Breast epithelium (tissue), 4 donors: ENCODE measurements around the gene IL13. TPM values are rescaled to one million over a fixed set of nuclear protein-coding genes. Genes with fewer than 3 reads are reported as not detected.

ENCODE experiments used
- DNase-seq, 2 donors: peaks; one replicate each; pipeline ENCODE4 v3.0.0-alpha.2; 2019; ENCODE audit warnings: low spot score in 2 of 2
- H3K27ac ChIP-seq, 2 donors: fragments of 200-600 bp; sonication (generic) in 1 of 2; one replicate each; pipeline ENCODE4 v1.5.1; 2016 to 2019; ENCODE audit warnings: mild to moderate bottlenecking in 1 of 2
- H3K27me3 ChIP-seq, 2 donors: fragments of 200-600 bp; sonication (generic) in 1 of 2; one replicate each; pipeline versions ENCODE4 v1.5.1 to v1.6.0; 2017 to 2019; ENCODE audit warnings: control low read depth in 1 of 2, mild to moderate bottlenecking in 1 of 2
- H3K36me3 ChIP-seq: fragments of 200-600 bp; one replicate; pipeline ENCODE4 v1.5.1; 2019
- H3K4me1 ChIP-seq, 2 donors: fragments of 200-600 bp; sonication (generic); one replicate each; pipeline ENCODE4 v1.5.1; 2016 to 2019; ENCODE audit warnings: control low read depth in 1 of 2
- H3K4me3 ChIP-seq, 3 donors: fragments of 200-600 bp; sonication (generic); 1 replicate in 2 of 3; 2 replicates in 1 of 3; pipeline ENCODE4 v1.5.1; 2016 to 2019; ENCODE audit warnings: mild to moderate bottlenecking in 3 of 3, moderate library complexity in 2 of 3
- H3K9me3 ChIP-seq, 2 donors: fragments of 200-600 bp; sonication (generic) in 1 of 2; one replicate each; pipeline ENCODE4 v1.5.1; 2016 to 2019; ENCODE audit warnings: control low read depth in 1 of 2
- POLR2A ChIP-seq: fragments of 450-650 bp; IDR thresholded peaks from one replicate; pipeline ENCODE4 v1.6.1; 2016; ENCODE audit warnings: antibody characterized with exemption, mild to moderate bottlenecking, moderate library complexity
- POLR2AphosphoS5 ChIP-seq, 3 donors: sonication (generic); formaldehyde crosslinking; IDR thresholded peaks; one replicate each; pipeline ENCODE4 v1.6.1; 2017; ENCODE audit warnings: antibody characterized with exemption in 3 of 3
- intact Hi-C: fragments of 100-400 bp; cut with DNase I; formaldehyde crosslinking; loops from one replicate; pipeline ENCODE4 v1.15.1; 2023; ENCODE audit warnings: low total_unique reads
- total RNA-seq, 3 donors: library from RNA; depleted of rRNA; stranded (reverse); fragments of >200 nt; gene quantifications; one replicate each; pipeline ENCODE4 v1.1.0, GENCODE V29; 2016
- TF ChIP-seq, protein P1 (sequence below), 3 donors: fragments of 450-650 bp; IDR thresholded peaks; one replicate each; pipeline ENCODE4 v1.5.1; 2016 to 2017; ENCODE audit warnings: antibody characterized with exemption in 3 of 3, mild to moderate bottlenecking in 3 of 3, moderate library complexity in 3 of 3

The IL13 gene
- total RNA-seq, 3 donors from 2014 or later = 0.33 to 0.73 TPM; not detected in 1

DNA sequence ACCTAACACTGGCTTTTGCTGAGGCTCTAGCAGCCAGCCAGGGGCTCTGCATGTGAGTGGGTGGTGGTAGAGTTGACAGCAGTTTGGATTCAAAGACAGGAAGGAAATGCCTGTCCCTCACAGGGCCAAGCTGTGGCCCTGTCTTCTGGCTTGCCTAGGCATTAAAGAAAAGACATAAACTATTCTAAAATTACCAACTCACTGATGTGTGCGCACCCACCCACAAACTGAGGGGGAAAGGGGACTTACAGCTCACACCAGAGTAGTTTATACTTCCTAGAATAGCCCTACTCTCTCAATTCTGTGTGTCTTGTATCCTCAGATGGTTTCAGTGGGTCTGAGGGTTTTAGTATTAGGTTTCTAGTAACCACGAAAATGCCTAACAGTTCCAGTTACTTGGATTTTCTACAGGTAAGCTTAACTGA, 18.3 kb upstream of the IL13 start:
- intact Hi-C loops = no loop called here

DNA sequence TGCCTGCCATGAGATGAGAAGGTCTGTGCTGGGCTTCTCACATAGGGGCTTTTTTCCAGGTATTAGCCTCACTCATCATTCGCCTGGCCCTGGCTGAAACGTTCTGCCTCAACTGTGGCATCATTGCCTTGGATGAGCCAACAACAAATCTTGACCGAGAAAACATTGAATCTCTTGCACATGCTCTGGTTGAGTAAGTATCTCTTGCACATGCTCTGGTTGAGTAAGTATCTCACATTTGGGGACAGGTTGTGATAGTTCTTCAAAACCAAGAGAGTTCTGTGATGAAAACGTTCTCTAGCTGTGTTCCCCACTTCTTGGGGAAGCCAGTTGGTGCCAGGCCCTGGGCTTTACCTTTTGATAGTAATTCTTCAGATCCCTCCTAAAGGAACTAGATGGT, 17.4 kb upstream of the IL13 start:
- TF ChIP-seq POLR2AphosphoS5 (IDR thresholded peaks at IDR 0.05) = no peak
- H3K9me3 ChIP-seq = no peaks in the 10 kb centered on the region
- intact Hi-C loops = no loop called here
- H3K36me3 ChIP-seq = peaks cover 4% of the 10 kb centered on the region
- DNase-seq = no peak
- H3K4me1 ChIP-seq = no peaks in the 10 kb centered on the region
- no peak overlapping the region for H3K27ac ChIP-seq
- no peak overlapping the region for H3K4me3 ChIP-seq
- H3K27me3 ChIP-seq = no peaks in the 10 kb centered on the region

More for the DNA sequence above, 18.3 kb upstream of the IL13 start:
- no peaks in the 10 kb centered on the region for H3K27me3 ChIP-seq
- no peaks in the 10 kb centered on the region for H3K9me3 ChIP-seq
- no peaks in the 10 kb centered on the region for H3K4me1 ChIP-seq
- H3K4me3 ChIP-seq = no peak overlapping the region
- DNase-seq = no peak
- peaks cover 4% of the 10 kb centered on the region for H3K36me3 ChIP-seq
- no peak for TF ChIP-seq POLR2A
- TF ChIP-seq, protein P1, sequence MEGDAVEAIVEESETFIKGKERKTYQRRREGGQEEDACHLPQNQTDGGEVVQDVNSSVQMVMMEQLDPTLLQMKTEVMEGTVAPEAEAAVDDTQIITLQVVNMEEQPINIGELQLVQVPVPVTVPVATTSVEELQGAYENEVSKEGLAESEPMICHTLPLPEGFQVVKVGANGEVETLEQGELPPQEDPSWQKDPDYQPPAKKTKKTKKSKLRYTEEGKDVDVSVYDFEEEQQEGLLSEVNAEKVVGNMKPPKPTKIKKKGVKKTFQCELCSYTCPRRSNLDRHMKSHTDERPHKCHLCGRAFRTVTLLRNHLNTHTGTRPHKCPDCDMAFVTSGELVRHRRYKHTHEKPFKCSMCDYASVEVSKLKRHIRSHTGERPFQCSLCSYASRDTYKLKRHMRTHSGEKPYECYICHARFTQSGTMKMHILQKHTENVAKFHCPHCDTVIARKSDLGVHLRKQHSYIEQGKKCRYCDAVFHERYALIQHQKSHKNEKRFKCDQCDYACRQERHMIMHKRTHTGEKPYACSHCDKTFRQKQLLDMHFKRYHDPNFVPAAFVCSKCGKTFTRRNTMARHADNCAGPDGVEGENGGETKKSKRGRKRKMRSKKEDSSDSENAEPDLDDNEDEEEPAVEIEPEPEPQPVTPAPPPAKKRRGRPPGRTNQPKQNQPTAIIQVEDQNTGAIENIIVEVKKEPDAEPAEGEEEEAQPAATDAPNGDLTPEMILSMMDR (IDR thresholded peaks at IDR 0.05) = no peak
- TF ChIP-seq POLR2AphosphoS5 (IDR thresholded peaks at IDR 0.05) = no peak
- no peak overlapping the region for H3K27ac ChIP-seq

DNA sequence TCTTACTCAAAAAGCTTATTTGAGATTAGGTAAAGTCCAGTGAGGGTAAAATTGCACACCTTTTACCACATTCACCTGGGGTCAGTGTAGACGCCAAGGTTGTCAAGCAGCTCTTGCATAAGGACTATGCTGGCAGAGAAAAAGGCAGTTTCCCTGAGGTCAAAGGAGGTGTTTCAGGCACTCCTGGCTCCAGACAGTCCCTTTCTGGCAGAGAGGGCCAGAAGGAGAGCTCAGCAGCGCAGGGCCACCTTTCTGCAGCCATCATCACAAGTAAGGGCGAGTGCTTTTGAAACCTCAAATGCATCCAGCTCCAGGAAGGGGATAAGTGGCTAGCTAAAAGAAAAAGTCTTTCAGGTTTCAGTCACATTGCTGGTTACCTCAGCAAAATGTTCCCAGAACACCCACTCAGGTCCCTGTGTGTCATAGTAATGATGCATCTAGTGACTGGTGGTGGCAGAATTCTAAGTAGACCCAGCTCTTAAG, 16.7 kb upstream of the IL13 start:
- Histone ChIP-seq H3K4me1 (no peaks in the 10 kb centered on the region), H3K27me3 (no peaks in the 10 kb centered on the region), H3K4me3 (no peak overlapping the region), H3K36me3 (peaks cover 4% of the 10 kb centered on the region), H3K9me3 (no peaks in the 10 kb centered on the region), H3K27ac (no peak overlapping the region)
- no peak for DNase-seq
- TF ChIP-seq POLR2A (no peak), POLR2AphosphoS5 (IDR thresholded peaks at IDR 0.05) (no peak)
- TF ChIP-seq, protein P1 (IDR thresholded peaks at IDR 0.05) = no peak
- intact Hi-C loops = no loop called here

DNA sequence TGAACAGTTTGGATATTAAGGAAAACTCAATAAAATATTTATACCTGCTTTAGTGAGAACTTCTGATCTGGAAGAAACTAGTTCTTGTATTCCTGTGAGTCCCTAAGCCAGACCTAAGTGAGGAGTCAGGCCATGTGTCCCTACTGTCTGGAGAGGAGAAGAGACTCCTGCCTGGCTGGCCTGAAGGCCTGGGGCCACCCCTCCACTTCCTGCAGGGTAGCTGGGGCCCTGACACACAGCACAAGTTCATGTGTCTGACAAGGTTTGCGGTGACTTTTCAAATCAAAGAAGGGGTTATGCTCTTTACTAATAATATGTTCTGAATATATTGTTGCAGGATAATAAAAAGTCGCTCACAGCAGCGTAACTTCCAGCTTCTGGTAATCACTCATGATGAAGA, 16.1 kb upstream of the IL13 start:
- Histone ChIP-seq H3K9me3 (no peaks in the 10 kb centered on the region), H3K36me3 (peaks cover 4% of the 10 kb centered on the region), H3K27ac (no peak overlapping the region), H3K4me3 (no peak overlapping the region), H3K4me1 (no peaks in the 10 kb centered on the region), H3K27me3 (no peaks in the 10 kb centered on the region)
- DNase-seq = no peak
- TF ChIP-seq POLR2A (no peak), POLR2AphosphoS5 (IDR thresholded peaks at IDR 0.05) (no peak)
- TF ChIP-seq, protein P1 (IDR thresholded peaks at IDR 0.05) = no peak
- intact Hi-C loops = no loop called here

DNA sequence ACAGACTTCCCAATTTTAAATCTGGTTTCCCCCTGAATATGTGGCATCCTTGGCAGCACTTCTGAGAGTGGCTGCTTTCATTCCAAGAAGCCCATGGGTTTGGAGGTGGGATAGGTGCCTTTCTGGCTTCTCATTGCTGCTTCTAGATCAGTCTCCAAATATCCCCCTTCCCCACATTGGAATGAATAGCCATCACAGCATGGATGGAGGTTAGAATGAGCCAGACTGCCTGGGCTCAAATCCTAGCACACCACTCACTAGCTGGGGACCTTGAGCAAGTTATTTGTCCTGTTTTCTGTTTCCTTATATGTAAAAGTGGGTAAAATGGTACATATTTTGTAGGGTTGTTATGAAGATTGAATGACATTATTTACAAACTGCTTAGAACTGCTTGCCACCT, 13.8 kb upstream of the IL13 start:
- H3K4me1 ChIP-seq = no peaks in the 10 kb centered on the region
- H3K27ac ChIP-seq = no peak overlapping the region
- H3K27me3 ChIP-seq = no peaks in the 10 kb centered on the region
- no peak overlapping the region for H3K4me3 ChIP-seq
- no peak for DNase-seq
- H3K36me3 ChIP-seq = no peaks in the 10 kb centered on the region
- TF ChIP-seq, protein P1 (IDR thresholded peaks at IDR 0.05) = no peak
- TF ChIP-seq POLR2A = no peak
- TF ChIP-seq POLR2AphosphoS5 (IDR thresholded peaks at IDR 0.05) = no peak
- intact Hi-C loops = no loop called here
- H3K9me3 ChIP-seq = peaks cover 9 to 15% of the 10 kb centered on the region in 2 donors
